Cardiac fibroblast (primary cell): ENCODE data around the gene TLK1.
A peak's percentile ranks its signal among the peaks of the same experiment; 100 is the strongest.

Experiments
- DNase-seq, 2 donors: peaks; one replicate each; pipeline versions ENCODE4 v3.0.0 to v3.0.0-alpha.2; 2010; ENCODE audit warnings: low read depth in 2 of 2
- H3K4me3 ChIP-seq, 2 donors: replicated peaks in 1 of 2; 1 replicate in 1 of 2; 2 replicates in 1 of 2; pipeline ENCODE4 v1.5.1; 2011; ENCODE audit warnings: low read depth in 2 of 2, low read length in 2 of 2, mild to moderate bottlenecking in 2 of 2, moderate library complexity in 1 of 2
- TF ChIP-seq, protein P1 (sequence below): IDR thresholded peaks from one replicate; pipeline ENCODE4 v1.5.1; 2011; ENCODE audit warnings: low read depth, mild to moderate bottlenecking, low read length, inconsistent platforms

The TLK1 gene

DNA sequence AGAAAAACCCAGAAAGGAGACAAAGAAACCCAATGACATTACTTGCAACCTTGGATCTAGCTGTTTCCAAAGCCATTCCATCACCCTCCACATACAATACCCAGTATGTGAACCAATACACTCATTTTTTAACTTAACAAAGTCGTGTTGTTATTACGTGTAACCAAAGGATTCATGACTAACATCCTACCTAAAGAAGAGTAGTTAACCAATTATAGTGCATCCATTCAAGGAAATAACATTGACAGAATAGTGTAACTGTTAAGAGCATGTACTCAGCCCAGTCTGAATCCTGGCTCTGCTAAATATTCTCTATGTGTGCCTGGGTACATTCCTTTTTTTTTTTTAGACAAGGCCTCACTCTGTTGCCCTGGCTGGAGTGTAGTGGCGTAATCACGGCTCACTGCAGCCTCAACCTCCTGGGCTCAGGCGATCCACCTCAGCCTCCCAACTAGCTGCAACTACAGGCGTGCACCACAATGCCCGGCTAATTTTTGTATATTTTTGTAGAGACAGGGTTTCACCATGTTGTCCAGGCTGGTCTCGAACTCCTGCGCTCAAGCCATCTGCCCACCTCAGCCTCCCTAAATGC, 9.9 kb downstream of the TLK1 start:
- TF ChIP-seq, protein P1, sequence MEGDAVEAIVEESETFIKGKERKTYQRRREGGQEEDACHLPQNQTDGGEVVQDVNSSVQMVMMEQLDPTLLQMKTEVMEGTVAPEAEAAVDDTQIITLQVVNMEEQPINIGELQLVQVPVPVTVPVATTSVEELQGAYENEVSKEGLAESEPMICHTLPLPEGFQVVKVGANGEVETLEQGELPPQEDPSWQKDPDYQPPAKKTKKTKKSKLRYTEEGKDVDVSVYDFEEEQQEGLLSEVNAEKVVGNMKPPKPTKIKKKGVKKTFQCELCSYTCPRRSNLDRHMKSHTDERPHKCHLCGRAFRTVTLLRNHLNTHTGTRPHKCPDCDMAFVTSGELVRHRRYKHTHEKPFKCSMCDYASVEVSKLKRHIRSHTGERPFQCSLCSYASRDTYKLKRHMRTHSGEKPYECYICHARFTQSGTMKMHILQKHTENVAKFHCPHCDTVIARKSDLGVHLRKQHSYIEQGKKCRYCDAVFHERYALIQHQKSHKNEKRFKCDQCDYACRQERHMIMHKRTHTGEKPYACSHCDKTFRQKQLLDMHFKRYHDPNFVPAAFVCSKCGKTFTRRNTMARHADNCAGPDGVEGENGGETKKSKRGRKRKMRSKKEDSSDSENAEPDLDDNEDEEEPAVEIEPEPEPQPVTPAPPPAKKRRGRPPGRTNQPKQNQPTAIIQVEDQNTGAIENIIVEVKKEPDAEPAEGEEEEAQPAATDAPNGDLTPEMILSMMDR = no peak
- no peak for DNase-seq
- H3K4me3 ChIP-seq = no peak overlapping the region

DNA sequence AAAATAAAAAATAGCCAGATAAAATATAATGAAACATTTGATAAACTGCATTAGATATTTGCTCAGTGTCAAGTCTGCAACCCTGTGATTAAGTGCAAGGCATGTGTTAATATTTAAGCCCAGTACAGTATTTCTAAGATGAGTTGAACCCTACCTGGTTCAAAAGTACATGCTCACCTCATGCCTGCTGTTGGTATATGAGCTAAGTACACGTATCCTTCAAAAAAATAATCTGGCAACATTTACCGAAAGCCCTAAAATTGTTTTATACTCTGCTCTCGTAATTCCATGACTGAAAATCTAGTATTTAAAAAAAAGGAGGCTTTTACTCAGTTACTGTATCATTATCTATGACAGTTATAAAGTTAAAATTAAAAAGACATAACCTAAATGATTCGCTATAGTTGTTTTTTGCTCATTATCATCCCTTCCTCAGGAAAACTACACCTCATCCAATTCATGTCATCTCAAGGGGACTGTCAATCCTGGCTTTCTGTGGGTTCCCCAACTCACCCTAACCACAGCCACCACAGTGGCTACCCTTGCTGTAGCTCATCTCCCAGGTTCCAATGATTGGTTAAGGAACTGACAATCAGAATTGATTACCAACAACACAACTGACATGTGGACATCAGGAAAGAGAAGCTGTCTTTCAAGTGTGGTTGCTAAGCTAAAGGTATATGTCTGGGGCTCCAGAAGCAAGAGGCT, 10.6 kb downstream of the TLK1 start:
- no peak overlapping the region for H3K4me3 ChIP-seq

DNA sequence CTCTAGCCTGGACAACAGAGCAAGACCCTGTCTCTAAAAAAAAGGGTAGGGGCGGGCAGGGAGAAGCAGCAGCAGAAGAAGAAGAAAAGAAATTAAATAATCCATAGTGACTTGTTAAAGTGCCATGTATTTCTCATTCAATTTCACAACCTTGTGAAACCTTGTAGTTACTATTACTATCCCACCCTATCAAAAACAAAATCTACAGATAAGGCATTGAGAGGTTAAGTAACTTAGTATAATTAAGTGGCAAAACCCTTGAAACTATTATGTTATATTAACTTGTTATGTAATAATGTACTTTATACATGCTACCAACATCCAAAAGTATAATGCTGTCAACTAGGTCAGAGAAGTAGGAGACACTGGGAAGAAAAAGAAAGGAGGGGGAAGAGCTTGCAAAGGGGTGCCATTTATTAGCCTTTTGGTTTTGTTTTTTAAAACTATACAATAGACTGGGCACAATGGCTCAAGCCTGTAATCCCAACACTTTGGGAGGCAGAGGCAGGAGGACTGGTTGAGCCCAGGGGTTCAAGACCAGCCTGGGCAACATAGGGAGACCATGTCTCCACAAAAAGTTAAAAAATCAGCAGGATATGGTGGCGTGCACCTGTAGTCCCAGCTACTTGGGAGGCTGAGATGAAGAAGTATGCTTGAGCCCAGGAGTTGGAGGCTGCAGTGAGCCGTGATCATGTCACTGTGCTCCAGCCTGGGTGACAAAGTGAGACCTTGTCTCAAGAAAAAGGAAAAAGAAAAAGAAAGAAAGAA, 11.3 kb downstream of the TLK1 start:
- TF ChIP-seq, protein P1 = no peak
- no peak overlapping the region for H3K4me3 ChIP-seq
- no peak for DNase-seq

More for the DNA sequence above, 10.6 kb downstream of the TLK1 start:
- DNase-seq = no peak
- TF ChIP-seq, protein P1 = no peak

DNA sequence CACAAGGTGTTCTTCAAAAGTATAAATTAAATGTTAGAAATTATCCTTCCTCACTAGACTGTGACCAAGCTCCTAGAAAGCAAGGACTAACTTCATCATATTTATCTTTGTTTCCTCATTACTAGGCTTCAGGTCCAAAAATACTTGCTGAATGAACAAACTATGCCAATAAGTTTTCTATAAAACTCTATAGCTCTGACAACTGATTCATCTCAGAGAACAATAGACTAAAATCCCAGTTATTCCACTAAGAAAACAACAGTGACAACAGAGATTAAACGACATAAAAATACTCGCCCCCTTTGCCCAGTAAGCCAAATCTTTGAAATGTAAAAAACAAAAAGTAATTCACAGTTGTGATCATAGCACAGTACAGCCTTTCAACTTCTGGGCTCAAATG, 13.6 kb downstream of the TLK1 start:
- DNase-seq = peak in 1 of 2 donors; percentile 38
- TF ChIP-seq, protein P1 = no peak
- no peak overlapping the region for H3K4me3 ChIP-seq

DNA sequence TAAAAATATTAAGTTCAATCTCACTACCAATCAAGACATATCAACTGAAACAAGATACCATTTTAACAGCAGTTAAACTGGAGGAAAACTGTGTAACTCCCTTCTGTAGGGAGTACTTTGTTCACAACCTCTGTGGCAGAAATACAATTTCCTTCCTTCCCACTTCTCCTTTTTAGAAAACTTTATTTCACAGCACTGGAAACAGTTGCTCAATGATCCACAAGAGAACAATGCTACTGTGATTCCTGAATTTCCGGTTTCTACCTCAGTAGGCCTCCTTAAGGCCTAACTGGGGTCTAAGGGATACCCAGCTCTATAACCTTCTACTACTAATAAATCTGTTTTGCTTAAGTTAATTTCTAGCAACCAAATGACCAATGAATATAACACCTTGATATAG, 14.1 kb downstream of the TLK1 start:
- H3K4me3 ChIP-seq = no peak overlapping the region
- peak; percentile 33 to 55 for DNase-seq

DNA sequence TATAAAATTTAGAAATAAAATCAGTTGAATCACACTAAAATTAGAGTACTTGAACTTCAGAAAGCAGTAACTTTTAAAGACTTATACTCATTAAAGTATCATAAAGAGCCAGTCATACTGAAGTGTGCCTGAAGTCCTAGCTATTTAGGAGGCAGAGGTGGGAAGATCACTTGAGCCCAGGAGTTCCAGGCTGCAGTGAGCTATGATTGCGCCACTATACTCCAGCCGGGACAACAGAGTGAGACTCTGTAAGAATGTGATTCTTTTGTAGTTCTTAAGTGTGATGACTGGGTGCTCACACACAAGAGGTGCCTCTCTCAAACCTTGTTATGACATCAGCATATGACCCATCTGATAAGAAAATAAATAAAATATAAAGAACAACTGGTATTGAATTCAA, 14.6 kb downstream of the TLK1 start:
- TF ChIP-seq, protein P1 = no peak
- no peak overlapping the region for H3K4me3 ChIP-seq
- peak in 1 of 2 donors; percentile 13 for DNase-seq

More for the DNA sequence above, 14.1 kb downstream of the TLK1 start:
- TF ChIP-seq, protein P1 = no peak
